PFSK-1 (cell line): ENCODE results near the gene MAP4K4.

ENCODE experiments used
- REST ChIP-seq, 2 experiments: IDR thresholded peaks; 2 replicates each; pipeline versions ENCODE4 v1.6.1 to v1.8.0; 2011 to 2012; ENCODE audit warnings: low read depth in 2 of 2, low read length in 2 of 2, control low read depth in 1 of 2, inconsistent platforms in 1 of 2, mild to moderate bottlenecking in 1 of 2, moderate library complexity in 1 of 2; ENCODE audit not compliant: insufficient read depth in 1 of 2
- SIN3A ChIP-seq: IDR thresholded peaks from 2 replicates; pipeline ENCODE4 v1.6.1; 2012; ENCODE audit warnings: mild to moderate bottlenecking, low read length, moderate library complexity, borderline replicate concordance; ENCODE audit not compliant: insufficient read depth

- no peak for TF ChIP-seq REST (IDR thresholded peaks at IDR 0.05; ENCODE audit: insufficient read depth in 1 of 2, low read depth in 2 of 2, low read length in 2 of 2)
- TF ChIP-seq SIN3A, result no peak
Observed at GRCh38 chr2:101807242-101807641, 109.7 kb downstream of the MAP4K4 start.
